Muscle of back (tissue), 11 donors: ENCODE data around the gene FAM53A. TPM values are rescaled to one million over a fixed set of nuclear protein-coding genes. Genes with fewer than 3 reads are reported as not detected.
"Not testable (repeated sequence)": the region's sequence is repeated elsewhere in the genome, so short reads cannot be mapped to it uniquely, and the experiment has no call there.

Source experiments
- DNase-seq, 3 donors: peaks; one replicate each; pipeline versions ENCODE4 v3.0.0 to v3.0.0-alpha.2; 2013
- polyA plus RNA-seq, 10 donors: library from polyadenylated mRNA; unstranded; fragments of 120-200 nt; gene quantifications; one replicate each; pipeline ENCODE4 v1.2.1, GENCODE V29; 2013; ENCODE audit not compliant: insufficient read length in 10 of 10

The FAM53A gene
- polyA plus RNA-seq, 10 donors = 0.92 to 1.6 (median 1.2) TPM

DNA sequence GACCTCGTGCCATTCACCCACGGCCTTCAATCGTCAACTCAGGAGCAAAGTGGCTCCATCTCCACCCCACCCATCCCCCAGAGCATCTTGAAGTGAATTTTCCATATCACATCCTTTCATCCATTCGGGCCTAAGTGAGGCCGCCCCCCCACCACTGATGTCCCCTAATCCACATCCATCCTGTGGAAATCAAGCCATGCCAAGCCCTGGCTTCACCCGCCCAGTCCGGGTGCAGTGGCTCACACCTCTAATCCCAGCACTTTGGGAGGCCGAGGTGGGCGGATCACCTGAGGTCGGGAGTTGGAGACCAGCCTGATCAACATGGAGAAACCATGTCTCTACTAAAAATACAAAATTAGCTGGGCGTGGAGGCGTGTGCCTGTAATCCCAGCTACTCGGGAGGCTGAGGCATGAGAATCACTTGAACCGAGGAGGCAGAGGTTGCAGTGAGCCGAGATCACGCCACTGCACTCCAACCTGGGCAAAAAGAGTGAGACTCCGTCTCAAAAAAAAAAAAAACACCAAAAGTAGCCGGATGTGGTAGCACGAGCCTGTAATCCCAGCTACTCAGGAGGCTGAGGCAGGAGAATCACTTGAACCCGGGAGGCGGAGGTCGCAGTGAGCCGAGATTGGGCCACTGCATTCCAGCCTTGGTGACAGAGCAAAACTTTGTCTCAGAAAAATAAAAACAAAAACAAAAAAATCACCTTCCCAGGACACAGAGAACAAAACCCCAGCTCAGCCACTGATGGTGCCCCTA lies 76.5 kb downstream of the FAM53A start:
- DNase-seq = not testable (repeated sequence)

DNA sequence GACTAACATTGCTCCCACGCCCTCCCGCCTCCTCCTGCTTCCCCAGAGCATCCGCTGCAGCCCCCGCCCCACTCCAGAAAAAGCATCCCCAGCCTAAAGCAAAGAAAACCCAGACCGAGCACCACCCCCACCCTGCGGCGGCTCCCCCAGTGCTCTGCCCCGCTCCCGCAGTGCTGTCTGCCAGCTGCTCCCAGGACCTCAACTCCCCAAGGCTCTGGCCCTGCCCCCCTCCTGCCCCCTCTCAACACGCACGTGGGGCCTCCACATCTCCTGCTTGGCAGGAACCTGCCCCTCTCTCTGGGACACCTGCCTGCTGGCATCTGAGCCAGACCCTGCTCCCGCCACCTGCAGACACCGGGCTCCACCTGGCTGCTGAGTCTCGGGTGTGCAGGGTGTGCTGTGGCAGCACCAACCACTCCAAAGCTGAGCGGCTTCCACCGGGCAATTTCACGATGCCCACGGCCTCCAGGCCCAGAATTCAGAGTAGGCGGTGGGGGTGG lies 79.4 kb downstream of the FAM53A start:
- DNase-seq = no peak

DNA sequence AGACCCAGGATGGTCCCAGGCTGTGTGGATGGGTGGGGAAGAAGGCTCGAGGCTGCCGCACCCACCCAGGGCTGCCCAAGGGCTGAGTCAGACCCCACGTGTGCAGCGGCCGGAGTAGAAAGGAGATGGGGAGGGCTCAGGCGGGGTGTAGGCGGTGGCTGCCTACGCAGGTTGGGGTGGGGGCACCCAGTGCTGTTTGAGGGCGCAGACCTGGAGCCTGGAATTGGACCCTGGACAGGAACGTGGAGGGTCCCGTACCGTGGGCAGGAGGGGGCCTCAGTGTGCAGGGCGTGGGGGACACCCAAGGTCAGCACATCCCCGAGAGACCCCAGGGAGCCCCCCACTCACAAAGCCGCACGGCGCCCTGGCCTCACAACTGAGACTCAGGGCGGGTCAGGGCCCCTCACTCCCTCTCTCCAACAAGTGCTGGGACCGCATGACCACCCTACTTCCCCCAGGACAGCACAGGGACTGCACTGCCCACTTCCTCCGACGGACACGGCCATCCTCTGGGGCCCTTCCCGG lies 79.9 kb downstream of the FAM53A start:
- DNase-seq = no peak

DNA sequence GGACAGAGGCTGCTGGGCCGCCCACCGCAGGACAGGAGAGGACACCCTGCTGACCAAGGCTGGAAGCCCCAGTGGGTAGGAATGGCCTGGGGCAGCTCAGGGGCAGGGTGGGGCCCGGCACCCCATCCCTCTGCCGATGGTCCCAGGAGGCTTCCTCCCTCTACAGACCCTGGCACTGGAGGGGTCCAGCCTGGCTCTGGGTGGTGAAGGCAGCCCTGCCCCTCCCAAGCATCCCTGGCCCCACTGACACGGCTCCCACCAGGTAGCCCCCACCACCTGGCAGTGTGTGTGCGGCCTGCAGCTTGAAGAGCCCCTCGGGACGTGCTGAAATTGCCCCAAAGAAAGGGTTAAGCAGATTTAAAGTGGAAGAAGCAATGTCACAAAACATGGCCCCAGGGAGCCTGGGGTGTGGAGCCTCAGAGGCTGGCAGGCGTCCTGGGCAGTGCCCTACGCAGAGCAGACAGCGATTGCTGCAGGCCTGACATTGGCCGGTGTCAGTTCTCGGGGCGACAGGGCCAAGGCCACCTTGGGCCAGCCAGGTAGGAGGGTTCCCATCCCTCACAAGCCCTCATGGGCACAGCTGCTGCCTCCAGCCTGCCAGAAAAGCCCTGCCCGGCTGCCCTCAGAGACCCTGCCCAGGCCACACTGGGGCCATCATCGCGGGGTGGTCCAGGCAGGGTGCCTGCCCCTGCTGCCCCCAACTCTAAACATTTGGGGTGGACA lies 80.5 kb downstream of the FAM53A start:
- no peak for DNase-seq

DNA sequence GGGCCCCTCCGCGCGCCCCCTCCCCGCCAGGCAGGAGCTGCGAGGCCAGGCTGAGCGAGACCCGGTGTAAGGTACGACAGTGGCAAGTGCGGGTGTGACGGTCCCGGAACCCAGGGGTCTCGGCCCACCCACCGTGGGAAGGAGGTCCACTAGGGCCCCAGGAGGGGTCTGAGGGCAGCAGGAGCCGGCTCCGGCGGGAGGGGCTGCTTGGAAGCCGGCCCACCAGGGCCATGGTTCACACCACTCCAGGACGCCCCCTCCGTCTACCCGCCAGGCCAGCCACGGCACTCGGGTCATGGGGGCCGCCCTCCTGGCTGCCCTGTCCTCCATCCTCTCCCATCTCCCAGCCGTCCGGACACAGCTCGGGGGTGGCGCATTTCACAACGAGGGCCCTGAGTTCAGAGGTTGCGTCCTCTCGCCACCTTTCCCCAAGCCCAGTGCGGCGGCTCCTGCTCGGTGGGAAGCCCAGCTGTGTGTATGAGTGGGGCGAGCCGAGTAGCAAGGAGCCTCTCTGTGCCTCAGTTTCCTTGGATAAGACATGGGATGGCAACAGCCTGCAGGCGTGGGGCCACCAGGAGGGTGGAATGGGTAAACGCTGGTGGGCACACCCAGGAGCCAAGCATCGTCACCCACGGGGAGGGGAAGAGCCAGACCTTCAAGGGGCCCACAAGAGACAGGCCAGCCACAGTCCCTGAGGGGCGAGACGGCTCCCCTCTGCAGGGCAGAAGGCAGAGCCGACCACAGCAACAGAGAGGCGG lies 81.3 kb downstream of the FAM53A start:
- DNase-seq = no peak

DNA sequence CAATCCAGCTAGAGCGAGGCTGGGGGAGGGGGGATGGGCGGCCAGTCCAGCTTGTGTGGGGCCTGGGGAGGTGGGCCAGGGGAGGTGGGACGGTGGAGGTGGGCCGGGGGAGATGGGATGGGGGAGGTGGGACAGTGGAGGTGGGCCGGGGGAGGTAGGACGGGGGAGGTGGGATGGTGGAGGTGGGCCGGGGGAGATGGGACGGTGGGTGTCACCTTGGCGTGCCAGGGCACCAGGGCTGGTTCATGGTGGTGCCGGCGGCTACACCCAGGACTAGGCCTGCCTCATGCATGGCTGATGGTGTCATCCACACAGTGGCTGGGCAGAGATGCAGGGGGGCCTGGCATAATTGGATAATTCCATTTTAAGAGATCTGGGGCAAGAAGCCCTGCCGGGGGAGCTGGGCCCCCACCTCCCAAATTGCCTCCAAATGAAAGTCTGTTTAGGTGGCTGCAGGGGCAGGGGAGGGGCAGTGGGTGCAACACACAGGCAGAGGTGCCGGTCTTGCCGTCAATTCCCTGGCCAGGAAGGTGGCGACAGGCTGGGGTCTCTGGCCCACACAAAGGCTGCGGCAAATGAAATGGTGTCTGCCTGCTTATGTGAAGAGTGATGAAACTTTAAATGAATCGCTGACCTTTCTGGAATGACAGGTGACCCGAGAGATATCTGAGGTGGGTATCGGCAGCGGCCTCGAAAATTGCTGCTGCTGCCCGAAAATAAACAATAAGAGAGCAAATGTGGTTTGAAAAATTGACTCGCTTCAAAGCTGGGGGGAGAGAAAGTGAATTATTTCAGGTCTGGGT lies 82.1 kb downstream of the FAM53A start:
- no peak for DNase-seq

DNA sequence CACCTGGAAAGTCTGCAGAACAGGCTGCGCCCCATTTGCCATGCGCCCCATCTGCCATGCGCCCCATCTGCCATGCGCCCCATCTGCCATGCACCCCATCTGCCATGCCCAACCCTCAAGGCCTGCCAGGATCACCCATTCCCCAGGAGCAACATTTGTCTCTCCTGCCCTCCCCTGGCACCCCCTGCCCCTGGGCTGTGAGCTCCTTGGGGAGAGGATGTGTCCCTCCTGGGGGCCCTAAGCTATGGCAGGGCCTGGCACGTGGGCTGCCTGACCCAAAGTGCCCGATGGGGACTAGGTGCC lies 82.6 kb downstream of the FAM53A start:
- DNase-seq = no peak

DNA sequence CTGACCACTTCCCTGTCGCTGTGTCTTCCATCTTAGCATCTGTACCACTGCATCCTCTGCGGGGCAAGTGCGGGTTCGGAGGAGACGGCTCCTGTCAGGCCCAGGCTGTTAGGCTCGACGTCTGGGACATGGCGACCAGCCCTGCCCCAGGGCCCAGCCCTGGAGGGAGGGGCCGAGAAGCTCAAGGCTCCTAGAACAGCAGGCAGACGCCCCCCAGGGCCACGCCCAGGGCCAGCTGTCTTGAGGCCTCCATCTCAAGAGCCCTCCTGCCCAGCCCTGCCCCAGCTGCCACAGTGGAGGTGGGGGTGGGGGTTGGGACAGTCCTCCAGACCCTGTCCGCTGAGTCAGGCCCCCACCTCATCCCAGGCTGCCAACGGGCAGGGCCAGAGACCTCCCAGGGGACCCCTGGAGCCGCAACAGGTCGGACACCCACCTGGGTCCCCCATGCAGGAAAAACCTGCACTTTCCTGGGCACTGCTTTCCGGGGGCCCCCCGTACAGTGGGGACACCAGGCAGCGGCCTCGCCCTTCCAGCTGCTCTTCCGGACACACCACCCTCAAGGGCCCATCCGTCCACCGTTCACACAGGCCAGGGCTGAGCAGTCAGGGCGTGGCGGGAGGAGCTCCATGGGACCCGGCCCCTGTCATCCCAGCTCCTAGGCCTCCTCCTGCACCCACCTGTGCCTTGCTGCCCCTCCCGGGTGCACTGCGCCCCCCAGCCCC lies 83.1 kb downstream of the FAM53A start:
- DNase-seq = no peak

DNA sequence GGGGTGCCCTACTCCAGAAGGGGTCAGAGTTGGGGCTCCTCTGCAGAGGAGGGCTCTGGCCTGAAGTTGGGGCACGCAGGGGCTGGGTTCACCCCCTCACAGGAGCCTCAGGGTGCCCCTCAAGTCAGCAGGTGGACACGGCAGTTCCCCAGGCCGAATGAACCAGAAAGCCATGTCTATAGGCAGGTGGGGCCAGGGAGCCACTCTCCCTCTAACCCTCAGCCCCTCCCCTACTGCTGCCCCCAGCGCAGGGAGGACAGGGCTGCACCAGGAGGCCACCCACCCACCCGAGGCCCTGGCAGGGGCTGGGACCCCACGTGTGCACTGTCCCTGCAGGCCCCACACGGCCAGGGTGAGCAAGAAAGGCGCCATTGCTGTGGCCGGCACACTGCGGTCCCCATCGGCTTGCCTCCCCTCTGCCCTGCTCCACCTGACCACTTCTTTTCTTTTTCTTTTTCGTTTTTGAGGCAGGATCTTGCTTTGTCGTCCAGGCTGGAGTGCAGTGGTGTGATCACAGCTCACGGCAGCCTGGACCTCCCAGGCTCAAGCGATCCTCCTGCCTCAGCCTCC lies 83.8 kb downstream of the FAM53A start:
- no peak for DNase-seq

DNA sequence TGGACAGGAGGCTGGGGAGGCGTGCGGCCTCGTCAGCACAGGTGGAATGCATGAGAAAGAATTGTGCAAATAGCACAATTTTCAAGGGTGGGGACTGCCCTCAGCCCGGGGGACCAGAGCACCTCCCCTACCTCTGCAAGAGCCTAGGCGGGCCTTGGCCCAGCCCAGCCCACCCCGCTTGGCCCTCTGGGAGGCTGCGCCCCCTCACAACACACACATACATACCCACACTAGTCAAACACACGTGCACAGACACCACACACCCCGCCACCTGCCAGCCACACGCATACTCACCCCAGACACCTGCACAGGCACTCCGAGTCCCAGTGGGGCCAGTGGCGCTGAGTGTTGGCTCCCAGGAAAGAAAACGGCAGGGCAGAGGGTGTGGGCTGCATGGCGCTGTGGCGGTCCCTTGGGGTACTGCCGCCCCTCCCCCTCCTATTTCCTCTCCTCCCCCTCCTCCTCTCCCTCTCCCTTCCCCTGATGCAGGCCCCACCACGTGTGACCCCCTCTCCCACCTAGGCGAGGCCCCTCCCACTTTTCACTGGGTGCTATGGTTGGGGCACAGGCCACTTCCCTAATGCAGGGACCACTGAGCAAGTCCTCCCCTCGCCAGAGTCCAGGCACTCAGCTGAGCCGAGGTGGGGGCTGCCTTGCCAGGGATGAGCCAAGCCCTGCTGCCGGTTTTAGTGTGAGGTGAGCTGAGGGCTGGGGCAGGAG lies 84.5 kb downstream of the FAM53A start:
- no peak for DNase-seq

DNA sequence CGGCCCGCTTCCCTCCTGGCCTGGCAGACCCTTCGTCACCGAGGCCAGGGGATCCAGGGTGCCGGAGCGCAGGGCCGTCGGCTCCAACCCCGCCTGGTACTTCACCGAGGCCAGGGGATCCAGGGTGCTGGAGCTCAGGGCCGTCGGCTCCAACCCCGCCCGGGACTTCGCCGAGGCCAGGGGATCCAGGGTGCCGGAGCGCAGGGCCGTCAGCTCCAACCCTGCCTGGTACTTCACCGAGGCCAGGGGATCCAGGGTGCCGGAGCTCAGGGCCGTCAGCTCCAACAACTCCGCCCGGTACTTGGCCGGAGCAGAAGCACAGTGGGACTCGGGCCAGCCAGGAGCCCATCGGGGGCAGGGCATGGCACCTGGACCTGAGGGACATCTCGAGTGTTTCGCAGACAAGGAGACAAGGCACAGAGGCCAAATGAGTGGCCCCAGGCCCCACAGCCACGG lies 85.1 kb downstream of the FAM53A start:
- no peak for DNase-seq

DNA sequence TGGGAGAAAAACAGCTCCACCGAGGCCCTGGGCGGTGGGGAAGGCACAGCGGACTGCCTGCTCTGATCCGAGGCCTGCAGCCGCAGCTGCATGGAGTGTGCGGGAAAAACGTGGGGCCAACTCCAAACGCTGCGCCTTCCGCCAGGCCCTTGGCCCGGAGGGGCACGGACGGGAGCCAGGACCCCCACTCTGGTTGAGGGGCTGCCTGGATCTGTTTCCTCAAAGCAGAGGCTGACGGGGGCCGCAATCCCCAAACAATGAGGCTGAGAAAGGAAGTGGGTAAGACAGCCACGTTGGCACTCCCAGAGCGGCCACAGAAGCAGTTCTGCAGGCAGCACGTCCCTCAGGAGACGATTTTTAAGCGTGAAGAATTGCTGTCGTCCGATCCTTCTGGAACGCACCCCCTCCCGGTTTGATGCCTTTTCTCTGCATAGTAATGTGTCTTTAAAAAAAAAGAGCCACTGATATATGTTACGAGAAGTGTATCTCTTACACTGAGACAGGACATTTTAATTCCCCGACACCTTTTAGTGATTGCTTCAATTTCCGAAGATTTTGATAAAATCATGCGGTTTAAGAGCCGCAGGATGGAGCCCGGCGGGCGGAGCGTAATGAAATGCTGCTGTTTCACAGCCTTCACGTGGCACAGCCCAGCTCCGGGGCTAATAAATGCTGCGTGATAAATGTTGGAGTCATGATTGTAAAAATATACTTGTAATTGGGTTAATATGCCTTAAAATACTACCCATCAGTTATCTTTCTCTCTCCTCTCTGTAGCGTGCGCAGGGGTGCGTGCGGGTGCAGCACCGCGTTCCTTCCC lies 85.7 kb downstream of the FAM53A start:
- no peak for DNase-seq

DNA sequence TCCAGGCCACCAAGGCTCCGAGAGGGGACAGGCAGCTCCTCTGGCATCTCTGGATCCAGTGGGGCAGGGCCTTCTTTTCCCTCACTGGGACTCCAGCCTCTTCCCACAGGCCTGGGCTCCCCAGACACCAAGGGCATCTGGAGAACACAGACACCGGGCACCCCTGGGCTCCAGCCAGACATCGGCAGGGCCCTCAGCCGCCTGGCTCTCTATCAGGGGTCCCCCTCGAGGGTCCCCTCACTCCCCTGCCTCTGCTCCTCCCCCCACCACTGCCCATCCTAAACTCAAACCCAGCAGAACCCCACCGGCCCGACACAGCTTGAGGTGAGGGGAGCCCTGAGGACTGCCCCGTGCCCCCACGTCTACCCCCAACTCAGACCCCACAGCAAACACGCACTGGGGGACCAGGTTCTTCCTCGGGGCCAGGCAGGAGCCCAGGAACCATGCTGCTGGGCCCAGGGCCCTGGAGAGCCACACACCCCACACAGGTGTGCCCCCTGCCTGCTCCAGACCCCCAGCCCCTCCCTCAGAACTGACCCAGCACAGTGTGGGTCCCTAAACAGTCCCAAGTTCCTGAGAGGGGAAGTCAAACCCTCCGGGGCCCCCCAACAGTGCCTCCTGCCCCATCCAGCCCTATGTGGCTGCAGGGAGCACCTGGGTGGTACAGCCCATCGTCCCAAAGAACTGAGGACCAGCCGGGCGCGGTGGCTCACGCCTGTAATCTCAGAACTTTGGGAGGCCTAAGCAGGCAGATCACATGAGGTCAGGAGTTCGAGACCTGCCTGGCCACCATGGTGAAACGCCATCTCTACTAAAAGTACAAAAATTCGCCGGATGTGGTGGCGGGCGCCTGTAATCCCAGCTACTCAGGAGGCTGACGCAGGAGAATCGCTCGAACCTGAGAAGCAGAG lies 86.8 kb downstream of the FAM53A start:
- no peak for DNase-seq

DNA sequence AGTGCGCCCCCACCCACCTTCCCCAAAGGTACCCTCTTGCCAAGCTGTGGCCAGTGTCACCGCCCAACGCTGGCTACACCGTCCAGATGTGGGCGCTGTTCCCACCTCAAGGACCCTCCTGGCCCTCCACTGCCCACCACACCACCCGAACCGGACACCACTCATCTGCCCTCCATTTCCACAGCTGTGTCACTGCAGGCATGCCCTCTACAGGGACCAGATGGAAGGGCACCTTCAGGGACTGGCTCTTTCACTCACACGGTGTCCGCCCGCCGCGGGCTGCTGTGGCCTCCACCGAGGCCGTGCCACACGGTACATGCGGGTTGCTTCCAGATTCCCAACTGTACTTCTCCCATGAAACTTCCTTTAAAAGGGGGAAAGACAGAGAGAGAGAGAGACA lies 87.7 kb downstream of the FAM53A start:
- no peak for DNase-seq

DNA sequence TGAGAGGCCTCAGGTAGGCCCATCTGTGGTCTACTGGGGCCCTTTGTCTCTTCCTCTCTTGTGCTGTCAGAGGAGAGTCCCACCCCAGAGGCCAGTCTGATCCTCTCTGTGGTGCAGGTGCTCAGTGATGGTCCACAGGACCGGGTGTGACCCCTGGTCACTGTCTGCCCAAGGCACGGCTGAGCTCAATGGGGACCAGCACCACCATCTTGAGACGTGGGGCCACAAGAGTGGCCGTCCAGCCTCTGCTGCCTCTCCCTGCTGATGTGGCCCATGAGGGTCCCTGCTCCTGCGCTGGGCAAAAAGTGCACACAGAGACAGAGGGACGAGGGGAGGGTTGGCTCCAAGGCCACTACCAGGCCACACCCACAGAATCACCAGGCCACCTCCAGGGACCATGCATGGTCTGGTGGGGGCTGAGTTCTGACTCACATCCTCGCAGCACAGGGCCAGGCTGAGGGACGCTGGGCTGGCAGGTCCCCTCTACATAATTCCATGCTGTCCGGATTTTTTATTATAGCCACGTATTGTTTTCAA lies 88.3 kb downstream of the FAM53A start:
- no peak for DNase-seq

DNA sequence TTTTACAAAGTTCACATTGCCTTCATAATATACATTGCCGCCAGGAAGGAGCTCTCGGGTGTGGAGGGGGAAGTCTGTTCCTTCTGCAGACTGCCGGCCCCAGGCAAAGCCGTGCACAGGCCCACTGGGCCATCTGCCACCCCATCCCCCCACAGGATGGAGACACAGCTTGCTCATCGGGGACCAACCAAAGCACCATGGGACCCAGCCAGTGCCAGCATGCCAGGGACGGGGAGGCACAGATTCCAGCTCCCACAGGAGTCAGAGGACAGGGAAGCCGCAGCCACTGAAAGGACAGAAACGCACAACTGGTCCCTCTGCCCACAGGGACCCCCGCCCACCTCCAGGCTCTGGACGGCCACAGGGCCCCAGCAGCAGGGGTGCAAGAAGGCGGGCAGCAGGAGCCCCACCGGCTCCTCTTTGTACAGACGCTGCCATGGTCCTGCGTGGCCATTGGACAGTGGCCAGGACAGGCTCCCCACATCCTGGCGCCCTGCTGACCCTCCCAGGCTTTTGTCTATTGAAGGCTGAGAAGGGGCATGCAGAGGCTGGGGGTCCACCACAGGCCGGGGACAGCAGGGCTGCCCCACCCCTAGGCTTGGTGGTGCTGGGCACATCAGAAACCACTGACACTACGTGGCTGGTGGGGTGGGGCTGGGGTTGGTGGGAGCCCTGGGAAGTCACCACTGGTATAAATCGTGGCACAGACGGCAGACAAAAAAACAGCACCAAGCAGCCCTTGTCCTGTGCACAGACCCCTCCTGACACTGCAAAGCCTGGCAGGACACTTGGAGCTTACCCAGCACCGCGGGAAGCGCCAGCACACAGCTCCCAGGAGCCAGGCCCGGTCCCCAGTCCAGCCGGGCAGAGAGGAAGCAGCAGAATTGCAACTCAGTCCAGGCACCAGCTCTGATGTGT lies 89.0 kb downstream of the FAM53A start:
- DNase-seq = no peak
